SH-SY5Y (cell line): ENCODE measurements around the gene IFITM2.

ENCODE experiments used
- GATA2 ChIP-seq: IDR thresholded peaks from 2 replicates; pipeline ENCODE4 v1.6.1; 2011; ENCODE audit warnings: mild to moderate bottlenecking, low read depth, low read length
- GATA3 ChIP-seq: IDR thresholded peaks from 2 replicates; pipeline ENCODE4 v1.6.1; 2011; ENCODE audit warnings: low read depth, mild to moderate bottlenecking, low read length, moderate library complexity

Gene IFITM2

GRCh38 chr11:296171-297050 is 11.2 kb upstream of the IFITM2 start:
- TF ChIP-seq GATA3 (no peak), GATA2 (no peak)

GRCh38 chr11:297051-297585 is 10.5 kb upstream of the IFITM2 start:
- TF ChIP-seq GATA2 (no peak), GATA3 (no peak)

DNA sequence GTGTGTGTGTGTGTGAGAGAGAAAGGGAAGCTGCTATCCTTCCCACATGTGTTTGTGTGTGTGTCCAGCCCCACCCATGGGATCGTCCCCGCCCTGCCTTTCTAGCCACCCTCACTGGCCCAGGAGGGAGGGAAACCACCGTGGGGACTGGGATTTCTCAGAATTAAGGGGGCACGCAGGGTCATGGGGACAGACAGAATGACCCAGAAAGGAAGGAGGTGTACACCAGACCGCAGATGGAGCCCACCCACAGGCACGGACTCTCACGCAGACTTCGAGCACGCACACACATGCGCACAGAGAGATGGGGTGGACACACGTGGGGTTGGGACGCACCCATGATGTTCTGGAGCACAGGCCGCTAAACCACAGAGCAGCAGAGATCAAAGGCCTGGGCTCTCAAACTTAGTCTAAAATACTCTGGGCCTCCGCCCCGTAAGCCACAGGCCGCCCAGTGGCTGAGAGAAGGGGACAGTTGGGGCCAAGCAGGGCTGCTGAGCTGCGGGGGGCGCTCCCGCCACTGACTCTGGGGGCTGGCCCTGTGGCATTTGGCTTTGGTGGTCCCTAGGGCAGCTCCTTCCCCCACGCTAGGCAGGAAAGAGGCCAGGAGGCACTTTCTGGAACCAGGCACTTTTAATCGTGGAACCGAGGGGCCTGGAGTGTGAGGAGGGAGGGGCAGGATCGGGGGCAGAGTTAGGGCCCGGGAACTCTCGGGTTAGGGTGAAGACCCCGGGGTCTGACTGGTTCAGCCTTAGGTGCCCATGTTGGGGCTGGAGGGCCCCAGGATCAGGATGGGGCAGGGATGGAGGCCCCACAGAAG is 9.8 kb upstream of the IFITM2 start:
- TF ChIP-seq GATA3 (no peak), GATA2 (no peak)

DNA sequence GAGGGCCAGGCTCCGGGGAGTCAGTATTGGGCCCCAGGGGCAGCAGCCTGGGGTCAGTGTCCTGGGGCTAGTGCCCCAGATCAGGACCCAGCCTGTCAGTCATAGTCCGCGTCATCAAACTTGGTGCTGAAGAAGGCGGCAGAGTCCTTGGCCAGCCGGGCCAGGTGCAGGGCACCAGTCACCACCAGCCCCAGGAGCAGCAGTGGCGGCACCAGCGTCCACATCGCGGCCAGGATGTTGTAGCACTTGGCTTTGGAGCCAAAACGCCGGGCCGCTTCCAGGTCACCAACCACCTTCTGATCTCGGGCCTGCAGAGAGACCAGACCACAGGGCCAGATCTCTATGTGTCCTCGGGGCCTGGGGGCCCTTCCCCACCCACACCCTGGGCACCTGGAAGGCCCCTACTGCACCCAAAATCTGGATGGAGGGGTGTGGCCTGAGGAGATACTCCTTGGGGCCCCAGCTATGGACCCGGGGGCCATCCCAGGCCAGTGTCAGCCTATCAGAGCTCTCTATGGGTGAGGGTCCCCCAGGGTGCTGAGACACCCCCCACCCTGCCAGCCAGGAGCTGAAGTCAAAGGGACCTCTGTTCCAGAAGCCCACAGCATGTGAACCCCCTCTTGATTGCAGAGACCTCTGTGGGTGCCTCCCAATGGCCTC is 9.1 kb upstream of the IFITM2 start:
- TF ChIP-seq GATA2: no peak
- no peak for TF ChIP-seq GATA3

GRCh38 chr11:299081-299891 is 8.3 kb upstream of the IFITM2 start, which contains the start of gene IFITM5:
TSS of gene IFITM5 (minus strand) at chr11:299526. CDS start at chr11:299490, 36 bp downstream.
- no peak for TF ChIP-seq GATA2
- no peak for TF ChIP-seq GATA3

DNA sequence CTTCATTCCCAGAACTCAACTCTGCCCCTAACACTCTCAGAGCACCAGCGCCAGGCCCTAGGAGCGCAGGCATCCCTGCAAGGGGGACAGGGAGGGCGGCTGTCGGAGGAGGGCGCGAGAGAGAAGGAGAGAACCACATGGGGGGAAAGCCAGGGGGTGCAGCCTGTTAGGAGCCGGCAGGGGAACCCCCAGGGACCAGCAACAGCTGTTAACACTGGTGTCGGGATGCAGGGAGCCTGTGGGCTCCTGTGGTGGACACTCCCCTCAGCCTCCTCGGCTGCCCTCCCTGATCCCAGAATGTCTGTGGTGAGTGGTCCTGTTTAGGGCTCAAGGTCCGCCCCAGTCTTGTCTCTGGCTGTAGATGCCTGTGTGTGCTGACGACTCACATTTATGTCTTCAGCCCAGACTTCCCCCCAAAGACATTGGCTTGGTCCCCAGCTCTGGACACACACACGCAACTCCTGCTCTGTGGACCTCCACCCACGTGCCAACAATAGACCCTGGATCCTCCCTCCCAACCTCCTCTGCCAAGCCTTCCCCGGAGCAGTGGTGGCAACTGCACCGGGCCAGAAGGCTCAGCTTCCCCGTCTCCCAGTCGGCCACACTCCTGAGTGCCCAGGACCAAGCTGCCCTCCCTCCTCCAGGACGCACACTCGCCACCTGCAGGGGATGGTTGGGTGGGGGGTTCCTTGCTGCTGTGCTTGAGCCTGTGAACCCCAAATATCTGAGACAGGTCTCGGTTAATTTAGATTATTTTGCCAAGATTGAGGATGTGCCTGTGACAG is 7.5 kb upstream of the IFITM2 start:
- TF ChIP-seq GATA3 (no peak), GATA2 (no peak)

- TF ChIP-seq GATA2 (no peak), GATA3 (no peak)
Measured at GRCh38 chr11:303363-303762, 4.3 kb upstream of the IFITM2 start.

- TF ChIP-seq GATA2 (no peak), GATA3 (no peak)
Measured at GRCh38 chr11:304061-304506, 3.5 kb upstream of the IFITM2 start.

DNA sequence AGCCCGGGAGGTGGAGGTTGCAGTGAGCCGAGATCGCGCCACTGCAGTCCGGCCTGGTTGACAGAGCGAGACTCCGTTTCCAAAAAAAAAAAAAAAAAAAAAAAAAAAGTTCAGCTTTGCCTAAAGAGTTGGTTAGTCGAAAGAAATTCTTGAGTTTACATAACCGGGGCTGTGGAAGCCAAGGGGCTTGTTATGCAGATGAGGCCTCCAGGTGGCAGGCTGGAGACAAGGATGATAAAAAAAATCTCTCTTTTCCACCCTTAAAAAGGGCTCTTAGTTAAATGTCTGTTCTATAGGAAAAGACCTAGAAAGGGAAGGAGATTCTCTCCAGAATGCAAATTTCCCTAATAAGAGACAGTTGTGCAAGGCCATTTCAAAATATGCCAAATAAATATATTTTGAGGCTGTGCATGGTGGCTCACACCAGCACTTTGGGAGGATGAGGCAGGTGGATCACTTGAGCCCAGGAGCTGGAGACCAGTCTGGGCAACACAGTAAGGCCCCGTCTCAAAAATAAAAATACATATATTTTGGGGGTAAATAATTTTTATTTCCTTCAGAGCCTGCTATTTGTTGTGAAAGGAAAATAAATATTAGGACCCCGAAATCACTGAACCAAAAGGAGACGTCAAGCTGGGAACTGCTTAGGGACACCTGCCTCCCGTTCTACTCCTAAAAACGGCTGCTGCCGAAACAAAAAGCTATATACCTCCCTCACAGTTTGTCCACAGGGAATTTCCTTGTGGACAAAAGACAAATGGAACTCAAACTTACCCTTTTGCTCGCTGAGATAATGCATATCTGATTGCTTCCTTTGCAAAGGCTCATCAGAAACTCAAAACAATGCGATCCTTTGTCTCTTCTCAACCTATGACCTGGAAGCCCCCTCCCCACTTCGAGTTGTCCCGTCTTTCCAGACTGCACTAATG is 2.4 kb upstream of the IFITM2 start:
- TF ChIP-seq GATA2: no peak
- TF ChIP-seq GATA3: no peak

- TF ChIP-seq GATA3 (no peak), GATA2 (no peak)
Measured at GRCh38 chr11:305844-306211, 1.8 kb upstream of the IFITM2 start.

DNA sequence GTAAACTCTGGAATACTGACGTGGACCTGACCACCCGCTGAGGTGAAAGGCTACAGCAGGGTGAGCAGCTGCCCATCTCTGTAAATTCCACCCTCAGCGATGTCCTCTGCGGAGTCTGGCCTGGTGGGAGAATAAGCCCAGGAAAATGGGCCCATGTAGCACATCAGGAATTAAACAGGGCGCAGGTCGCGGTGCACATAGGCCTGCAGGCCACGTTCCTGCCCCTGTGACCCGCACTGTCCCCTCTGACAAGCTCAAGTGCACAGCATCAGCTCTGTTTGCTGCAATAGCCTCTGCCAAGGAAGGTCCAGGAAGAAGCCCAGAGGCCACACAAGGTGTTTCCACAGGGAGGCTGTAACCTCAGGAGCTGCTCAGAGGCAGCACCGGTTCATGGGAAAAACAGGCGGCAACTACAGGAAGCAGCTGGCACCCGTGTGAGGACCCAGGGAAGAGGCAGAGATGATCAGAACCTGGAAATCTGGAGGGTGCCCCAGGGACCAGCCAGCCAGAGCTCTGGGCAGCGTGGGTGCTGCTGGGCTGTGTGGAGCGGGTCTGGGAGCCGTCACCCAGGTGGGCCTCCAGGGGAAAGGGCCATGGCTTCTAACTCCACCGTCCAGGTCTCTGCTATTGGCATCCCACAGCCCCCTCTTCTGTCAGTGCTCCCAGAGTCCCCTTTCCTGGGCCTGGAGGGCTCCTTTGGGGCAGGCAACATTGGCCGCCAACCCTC is 808 bp upstream of the IFITM2 start:
- TF ChIP-seq GATA3: no peak
